Bone marrow (tissue), 2 donors: ENCODE measurements around the gene FAM13C.
"Not testable (repeated sequence)": the region's sequence is repeated elsewhere in the genome, so short reads cannot be mapped to it uniquely, and the experiment has no call there.

Source experiments
- DNase-seq, 2 donors: peaks; one replicate each; lab custom pipeline; 2025; lab: John Stamatoyannopoulos, UW

Gene FAM13C

DNA sequence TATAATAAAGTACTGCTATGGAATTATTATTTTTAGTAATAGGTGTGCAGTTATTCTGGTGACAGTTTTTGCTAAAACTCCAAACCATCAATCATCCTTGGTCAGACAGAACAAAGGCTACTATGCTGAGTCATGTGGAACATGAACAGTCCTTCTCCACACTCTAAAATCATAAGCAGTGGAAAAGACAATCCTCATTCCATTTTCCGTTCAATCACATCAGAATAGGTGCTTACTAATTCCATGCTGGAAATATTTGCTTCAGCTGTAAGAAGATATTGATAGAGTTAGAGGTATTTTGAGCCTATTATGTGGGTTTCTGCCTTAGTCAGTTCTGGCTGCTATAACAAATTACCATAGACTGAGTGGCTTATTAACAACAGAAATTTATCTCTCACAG is 82.9 kb downstream of the FAM13C start:
- no peak for DNase-seq

- no peak for DNase-seq
Measured at GRCh38 chr10:59276919-59277318, 85.4 kb downstream of the FAM13C start.

DNA sequence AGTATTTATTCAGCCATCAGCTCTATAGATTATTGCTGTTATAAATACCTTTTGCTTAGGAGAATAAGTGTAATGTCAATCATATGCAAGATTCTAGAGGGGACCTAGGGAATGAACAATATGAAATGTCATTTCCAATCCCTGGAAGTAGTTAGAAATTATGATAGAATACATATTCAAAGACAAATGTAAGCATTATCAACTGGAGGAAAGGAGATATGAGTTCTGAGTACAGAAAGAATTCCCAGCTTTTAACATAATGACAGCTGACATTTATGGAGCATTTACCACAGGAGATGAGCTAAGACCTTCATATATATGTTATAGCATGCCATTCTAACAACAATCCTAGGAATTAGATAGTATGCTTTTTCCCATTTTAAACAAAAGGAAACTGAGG is 86.2 kb downstream of the FAM13C start:
- DNase-seq = no peak

GRCh38 chr10:59273445-59273844 is 88.9 kb downstream of the FAM13C start:
- DNase-seq = no peak

- DNase-seq = no peak
Measured at GRCh38 chr10:59272061-59272460, 90.3 kb downstream of the FAM13C start.

- no peak for DNase-seq
Measured at GRCh38 chr10:59271160-59271559, 91.2 kb downstream of the FAM13C start.

- DNase-seq = no peak
Measured at GRCh38 chr10:59270492-59270891, 91.9 kb downstream of the FAM13C start.

DNA sequence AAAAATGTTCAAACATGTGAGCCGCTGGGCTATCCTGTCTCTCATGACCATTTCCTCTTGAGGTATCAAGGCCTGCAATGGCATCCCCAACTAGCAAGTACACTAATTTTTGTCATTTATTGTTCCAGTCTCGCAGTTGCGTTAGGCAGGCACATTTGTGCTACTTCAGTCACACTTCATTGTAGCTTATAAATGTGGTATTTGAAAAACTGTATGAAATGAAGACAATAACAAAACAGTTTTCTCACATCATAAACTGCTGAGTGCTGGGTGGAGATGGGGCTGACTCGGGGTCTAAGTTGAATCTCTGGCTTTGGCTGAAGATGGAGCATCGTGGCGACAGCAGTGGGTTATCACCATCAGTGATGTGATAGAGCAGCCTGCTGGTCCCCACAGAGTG is 92.7 kb downstream of the FAM13C start:
- DNase-seq = no peak

DNA sequence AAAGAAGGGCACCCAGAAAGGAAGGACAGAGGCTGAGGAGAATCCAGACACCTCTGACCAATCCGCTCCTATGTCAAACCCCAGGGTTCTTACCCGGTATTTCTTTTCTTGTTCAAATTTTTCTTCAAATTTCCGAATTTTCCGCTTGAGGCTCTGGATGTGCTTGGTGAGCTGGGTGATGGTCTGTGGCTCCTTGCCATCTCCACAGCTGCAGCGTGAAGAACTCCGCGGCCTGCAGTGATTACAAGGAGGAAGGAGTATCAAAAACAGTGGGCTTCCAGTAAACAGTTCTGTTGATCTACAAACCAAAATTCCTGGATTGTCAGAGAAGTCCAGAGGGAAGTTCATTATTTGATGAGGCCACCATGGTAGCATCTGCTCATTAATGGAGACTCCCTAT is 93.9 kb downstream of the FAM13C start:
- DNase-seq = no peak

GRCh38 chr10:59266321-59266720 is 96.0 kb downstream of the FAM13C start:
- DNase-seq = no peak

GRCh38 chr10:59265141-59265540 is 97.2 kb downstream of the FAM13C start:
- DNase-seq = no peak

DNA sequence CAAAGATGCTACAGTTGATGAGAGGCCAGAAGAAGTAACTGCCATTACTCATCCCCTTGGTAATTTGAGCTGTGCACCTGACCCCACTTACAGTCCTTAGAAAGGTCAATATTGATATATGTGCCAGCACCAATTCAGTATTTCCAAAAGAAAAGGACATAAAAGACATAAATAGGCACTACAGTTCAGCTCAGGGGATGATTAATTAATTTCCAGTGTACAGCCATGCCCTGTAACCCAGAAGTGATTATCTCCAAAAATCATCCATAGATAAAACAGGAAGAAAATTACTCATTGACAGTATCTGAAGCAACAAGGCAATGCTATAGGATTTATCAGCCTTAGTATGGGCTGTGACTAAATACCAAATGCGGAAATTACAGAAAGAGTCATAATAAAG is 103.5 kb downstream of the FAM13C start:
- DNase-seq = no peak

DNA sequence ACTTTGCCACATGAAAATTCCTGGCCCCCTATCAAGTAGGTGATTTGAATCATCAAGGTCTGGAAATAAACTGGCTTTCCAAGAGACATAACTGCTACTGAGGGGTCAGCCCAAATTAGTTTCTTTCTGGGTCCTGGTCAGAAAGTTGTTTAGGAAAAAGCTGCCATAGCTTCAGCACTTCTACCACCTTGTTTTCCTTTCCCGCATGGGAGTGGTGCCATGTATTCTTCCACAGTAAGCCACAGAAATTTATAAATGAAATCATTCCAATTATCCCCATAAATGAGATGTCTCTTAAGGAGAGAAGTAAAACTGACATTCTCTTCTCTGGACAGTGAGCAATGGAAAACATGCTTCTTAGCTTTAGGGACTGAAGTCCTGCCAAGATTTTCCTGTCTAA is 105.1 kb downstream of the FAM13C start:
- no peak for DNase-seq

- no peak for DNase-seq
Measured at GRCh38 chr10:59255463-59255862, 106.9 kb downstream of the FAM13C start.

DNA sequence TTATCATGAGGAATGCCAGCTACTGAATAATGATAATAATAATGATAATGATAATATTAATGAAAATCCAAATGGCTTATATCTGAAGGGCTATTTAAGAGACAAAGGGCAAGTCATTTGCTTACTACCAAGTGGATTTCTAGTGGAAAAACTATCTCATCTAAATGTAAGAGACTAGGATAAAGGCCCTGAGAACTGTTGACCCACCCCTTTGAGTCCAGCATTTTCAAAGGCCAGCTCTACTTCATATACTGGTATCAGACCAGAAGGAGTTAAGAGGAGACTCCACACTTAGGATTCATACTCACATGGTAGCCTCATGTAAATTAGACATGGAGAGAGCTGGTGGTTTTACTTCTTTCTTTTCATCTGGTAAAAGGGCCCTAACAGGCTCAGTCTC is 109.9 kb downstream of the FAM13C start:
- DNase-seq = no peak

DNA sequence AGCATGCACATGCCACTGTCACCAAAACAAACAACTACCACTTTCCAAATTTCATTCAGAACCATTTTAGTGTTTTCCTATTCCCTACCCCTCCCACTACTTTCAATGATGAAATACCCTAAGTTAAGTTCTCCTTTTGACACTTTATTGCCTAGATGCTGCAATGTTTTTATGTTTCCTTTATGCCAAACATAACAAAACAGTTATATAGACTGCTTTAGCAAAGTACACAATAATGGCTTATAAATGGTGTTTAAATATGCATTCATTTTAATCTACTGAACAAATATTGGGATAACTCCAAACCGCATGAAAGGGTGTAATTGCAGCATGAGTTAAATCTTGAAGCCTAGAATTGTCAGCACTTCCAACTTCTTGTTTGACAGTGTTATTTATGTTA is 116.7 kb downstream of the FAM13C start:
- DNase-seq = no peak

- no peak for DNase-seq
Measured at GRCh38 chr10:59244871-59245270, 117.5 kb downstream of the FAM13C start.

DNA sequence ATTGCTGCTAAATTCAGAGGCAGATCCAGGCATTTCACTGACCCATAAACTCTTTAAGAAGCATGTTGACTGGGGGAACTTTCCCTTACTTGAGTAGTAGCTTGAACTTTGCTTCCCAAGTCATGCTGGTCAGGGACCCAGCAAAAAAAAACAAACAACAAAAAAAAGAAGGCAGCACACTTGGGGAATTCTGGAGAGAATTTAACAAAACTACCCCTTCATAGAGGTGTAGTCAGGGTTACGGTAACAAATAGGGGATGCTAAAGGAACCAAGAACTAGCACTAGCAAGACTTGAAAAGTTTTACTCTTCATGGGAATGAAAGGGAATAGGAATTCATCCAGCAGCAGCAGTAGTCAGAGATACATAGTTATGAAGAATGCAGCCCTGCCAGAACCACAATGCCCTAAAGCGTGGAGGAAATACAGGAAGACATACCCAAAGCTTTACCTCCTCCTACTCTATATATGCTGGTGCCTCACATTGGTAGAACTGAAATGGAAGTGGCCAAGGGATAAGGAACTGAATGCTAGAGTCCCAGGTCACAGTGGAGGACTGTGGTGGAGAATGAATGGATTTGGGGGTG is 118.6 kb downstream of the FAM13C start:
- DNase-seq = no peak

- DNase-seq = no peak
Measured at GRCh38 chr10:59242991-59243390, 119.4 kb downstream of the FAM13C start.

DNA sequence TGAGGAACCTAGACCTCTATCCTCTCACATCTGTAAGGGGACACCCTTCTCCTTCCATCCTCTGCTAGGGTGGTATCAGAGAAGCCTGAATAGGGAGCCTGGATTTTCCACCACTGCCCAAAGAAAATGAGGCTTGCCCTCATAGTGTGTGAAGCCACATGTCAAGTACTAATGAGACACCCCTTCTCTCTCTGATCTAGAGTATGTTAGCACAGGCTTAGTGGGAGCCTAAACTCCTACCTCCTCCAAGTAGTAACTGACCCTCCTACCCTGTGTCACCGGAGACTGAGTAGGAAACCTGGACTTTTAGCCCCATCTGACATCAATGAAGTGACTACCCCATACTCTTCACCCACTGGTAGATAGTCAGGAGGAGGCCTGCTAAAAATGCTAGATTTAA is 120.3 kb downstream of the FAM13C start:
- DNase-seq = no peak

DNA sequence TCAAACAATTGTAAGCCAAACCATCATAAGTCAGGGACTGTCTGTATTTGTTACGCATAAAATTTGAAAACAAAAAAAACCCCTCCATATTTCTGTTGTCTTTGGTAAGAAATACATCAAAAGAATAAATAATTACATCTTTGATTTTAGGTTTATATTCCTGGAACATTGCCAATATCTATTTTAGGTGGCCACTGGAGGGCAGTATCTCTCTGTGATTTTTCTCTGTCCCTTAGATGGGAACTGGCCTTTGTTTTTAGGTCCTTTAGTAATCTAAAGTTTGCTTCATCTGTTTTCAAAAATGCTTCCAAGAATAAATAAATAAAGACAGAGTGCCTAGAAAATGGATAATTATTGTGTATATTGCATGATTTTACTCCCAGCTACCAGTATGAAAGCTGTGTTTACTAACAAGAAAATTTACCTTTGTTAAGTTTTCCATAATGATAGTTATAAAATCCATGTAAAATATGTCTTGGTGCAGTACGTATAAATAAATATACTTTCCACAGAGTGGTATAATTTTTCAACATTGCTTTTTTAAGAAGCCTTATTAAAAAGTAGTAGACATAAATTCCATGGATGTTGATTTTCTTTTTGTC is 121.7 kb downstream of the FAM13C start:
- DNase-seq = no peak

DNA sequence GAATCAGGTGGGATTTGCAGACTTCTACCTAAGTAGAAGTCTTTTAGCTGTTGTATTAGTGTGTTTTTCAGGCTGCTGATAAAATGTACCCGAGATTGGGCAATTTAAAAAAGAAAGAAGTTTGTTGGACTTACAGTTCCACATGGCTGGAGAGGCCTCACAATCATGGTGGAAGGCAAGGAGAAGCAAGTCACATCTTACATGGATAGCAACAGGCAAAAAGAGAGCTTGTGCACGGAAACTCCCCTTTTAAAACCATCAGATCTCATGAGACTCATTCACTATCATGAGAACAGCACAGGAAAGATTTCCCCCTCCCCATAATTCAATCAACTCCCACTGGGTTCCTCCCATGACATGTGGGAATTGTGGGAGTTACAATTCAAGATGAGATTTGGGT is 123.2 kb downstream of the FAM13C start:
- not testable (repeated sequence) for DNase-seq

GRCh38 chr10:59237775-59238174 is 124.6 kb downstream of the FAM13C start:
- no peak for DNase-seq

DNA sequence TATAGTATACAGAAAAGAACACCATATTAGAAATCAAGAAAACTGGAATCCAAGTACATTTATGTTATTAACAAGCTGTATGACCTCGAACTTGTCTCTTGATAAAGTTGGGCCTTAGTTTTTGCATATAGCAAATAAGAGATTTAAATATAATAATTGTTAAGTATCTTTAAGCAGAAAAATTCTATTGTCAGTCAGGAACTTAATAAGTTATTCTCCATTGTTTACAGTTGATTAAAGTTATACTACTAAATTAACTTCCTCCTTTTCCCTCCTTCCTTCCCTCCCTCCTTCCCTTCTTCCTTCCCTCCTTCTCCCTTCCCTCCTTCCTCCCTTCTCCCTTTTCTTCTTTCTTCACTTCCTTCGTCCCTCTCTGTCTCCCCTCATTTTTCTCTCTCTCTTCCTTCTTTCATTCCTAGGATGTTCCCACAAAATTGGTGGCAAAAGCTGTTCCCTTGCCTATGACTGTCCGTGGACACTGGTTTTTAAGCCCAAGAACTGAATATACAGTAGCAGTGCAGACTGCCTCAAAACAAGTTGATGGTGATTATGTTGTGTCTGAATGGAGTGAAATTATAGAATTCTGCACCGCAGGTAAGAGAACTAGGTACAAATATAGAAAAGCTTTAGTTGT is 126.2 kb downstream of the FAM13C start:
- DNase-seq = no peak
